ENCODE results near the gene MKLN1. TPM values are rescaled to one million over a fixed set of nuclear protein-coding genes. Genes with fewer than 3 reads are reported as not detected.
A peak's percentile ranks its signal among the peaks of the same experiment; 100 is the strongest.

MKLN1 gene
- total RNA-seq, 2 experiments from 2014 or later: 33.0 to 33.8 TPM

DNA sequence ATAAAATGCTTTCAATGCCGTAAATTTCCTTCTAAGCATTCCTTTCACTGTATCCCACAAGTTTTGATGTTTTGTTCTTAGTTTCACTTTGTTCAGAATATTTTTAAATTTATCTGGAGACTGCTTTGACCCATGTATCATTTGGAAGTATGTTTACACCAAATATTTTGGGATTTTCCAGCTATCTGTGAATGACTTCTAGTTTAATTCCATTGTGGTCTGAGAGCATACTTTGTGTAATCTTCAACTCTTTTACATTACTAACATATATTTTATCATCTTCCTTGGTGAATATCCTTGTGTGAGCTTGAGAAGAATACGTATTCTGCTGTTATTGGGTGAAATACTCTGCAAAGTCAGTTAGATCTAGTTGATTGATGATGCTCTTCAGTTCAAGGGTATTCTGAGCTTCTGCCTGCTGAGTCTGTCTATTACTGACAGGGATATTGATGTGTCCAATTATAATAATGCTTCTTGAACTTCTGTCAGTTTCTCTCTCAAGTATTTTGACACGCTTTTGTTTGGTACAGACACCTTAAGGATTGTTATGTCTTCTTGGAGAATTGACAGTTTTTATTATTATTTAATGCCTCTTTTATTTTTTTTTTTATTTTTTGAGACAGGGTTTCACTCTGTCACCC lies 31.6 kb downstream of the MKLN1 start:
- intact Hi-C loops (cut with micrococcal nuclease): no loop called here
- Mint-ChIP-seq H3K4me3 (no peak overlapping the region), H3K9me3 (no peaks in the 10 kb centered on the region), H3K27me3 (no peaks in the 10 kb centered on the region), H3K27ac (no peak overlapping the region), H3K36me3 (no peaks in the 10 kb centered on the region), H3K4me1 (ENCODE audit: low read depth) (peaks cover 69% of the 10 kb centered on the region)
- CTCF ChIA-PET: interaction anchor here (1.4 kb wide), 1 partner anchor 65 kb away, joined by 3 read pairs; no protein-coding TSS in a partner anchor
- POLR2A ChIA-PET: interaction anchor here (0.5 kb wide), 1 partner anchor 23 kb away, joined by 3 read pairs; no protein-coding TSS in a partner anchor
- DNase-seq: no peak

DNA sequence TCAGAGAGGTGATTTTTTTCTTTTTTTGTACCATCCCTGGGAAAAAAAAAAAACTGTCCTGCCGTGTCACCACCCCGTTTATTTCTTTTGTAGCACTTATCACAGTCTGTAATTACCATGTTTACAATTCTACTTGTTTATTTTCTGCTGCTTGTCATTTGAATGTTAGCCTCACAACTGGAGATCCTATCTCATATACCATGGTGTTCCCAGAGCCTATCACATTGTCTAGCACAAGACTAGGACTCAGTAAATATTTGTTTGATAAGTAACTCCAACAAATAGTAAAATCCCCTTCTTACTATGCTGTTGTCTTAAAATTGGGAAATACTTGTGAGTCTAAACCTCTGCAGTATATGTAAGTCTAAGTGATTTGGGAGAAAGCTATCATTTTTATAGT lies 36.0 kb downstream of the MKLN1 start:
- peaks cover 7% of the 10 kb centered on the region for H3K9me3 Mint-ChIP-seq
- H3K4me3 Mint-ChIP-seq: no peak overlapping the region
- H3K4me1 Mint-ChIP-seq (ENCODE audit: low read depth): peaks cover 80% of the 10 kb centered on the region
- CTCF ChIA-PET: interaction anchor here (1.7 kb wide), 1 partner anchor 295 kb away, joined by 4 read pairs; no protein-coding TSS in a partner anchor
- POLR2A ChIA-PET: interaction anchor here (0.5 kb wide), 1 partner anchor 306 kb away, joined by 5 read pairs; no protein-coding TSS in a partner anchor
- no peak overlapping the region for H3K27ac Mint-ChIP-seq
- no peak for DNase-seq
- no peaks in the 10 kb centered on the region for H3K27me3 Mint-ChIP-seq
- intact Hi-C loops (cut with micrococcal nuclease): no loop called here
- H3K36me3 Mint-ChIP-seq: peaks cover 8% of the 10 kb centered on the region

DNA sequence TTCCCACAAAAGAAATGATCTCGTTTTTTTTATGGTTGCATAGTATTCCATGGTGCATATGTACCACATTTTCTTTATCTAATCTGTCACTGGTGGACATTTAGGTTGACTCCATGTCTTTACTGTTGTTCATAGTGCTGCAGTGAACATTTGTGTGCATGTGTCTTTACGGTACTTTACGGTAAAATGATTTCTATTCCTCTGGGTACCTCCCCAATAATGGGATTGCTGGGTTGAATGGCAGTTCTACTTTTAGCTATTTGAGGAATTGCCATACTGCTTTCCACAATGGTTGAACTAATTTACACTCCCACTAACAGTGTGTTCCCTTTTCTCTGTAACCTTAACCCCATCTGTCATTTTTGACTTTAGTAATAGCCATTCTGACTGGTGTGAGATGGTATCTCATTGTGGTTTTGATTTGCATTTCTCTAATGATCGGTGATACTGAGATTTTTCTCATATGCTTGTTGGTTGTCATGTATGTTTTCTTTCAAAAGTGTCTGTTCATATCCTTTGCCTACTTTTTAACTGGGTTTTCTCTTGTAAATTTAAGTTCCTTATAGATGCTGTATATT lies 37.2 kb downstream of the MKLN1 start:
- no peak for DNase-seq
- peaks cover 7% of the 10 kb centered on the region for H3K9me3 Mint-ChIP-seq
- peaks cover 83% of the 10 kb centered on the region for H3K4me1 Mint-ChIP-seq (ENCODE audit: low read depth)
- no peaks in the 10 kb centered on the region for H3K27me3 Mint-ChIP-seq
- intact Hi-C loops (cut with micrococcal nuclease): loop anchor here (5.0 kb wide), 1 partner anchor 133 kb away; no protein-coding TSS in a partner anchor
- peaks cover 8% of the 10 kb centered on the region for H3K36me3 Mint-ChIP-seq
- ChIA-PET CTCF (interaction anchor here (1.1 to 1.7 kb wide), 2 partner anchors 22 to 296 kb away, joined by 3 to 4 read pairs; no protein-coding TSS in a partner anchor), POLR2A (no interaction called here)
- no peak overlapping the region for H3K27ac Mint-ChIP-seq
- no peak overlapping the region for H3K4me3 Mint-ChIP-seq

DNA sequence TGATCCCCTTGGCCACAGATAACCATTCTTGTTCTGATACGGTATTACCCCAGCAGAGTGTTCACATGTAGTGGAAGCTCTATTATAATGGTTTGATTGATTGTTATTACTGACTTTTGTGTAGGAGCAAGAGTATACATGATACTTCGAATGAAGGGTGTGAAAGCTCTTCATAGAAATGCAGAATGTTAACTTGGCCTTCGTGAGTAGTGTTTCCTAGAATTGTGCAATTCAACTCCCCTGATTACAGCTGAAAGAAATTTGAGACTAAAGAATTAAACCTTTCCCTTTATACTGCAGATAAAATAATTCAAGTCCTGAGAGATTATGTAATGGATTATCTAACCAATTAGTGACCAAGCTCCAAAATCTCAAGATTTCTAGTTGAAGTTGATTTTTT lies 38.2 kb downstream of the MKLN1 start:
- H3K36me3 Mint-ChIP-seq: peaks cover 8% of the 10 kb centered on the region
- no peaks in the 10 kb centered on the region for H3K27me3 Mint-ChIP-seq
- no peak for DNase-seq
- no peak overlapping the region for H3K4me3 Mint-ChIP-seq
- peaks cover 82% of the 10 kb centered on the region for H3K4me1 Mint-ChIP-seq (ENCODE audit: low read depth)
- intact Hi-C loops (cut with micrococcal nuclease): loop anchor here (2.0 to 5.0 kb wide), 3 partner anchors 15 to 134 kb away; partner anchors contain the start of gene MKLN1
- ChIA-PET CTCF (interaction anchor here (1.1 to 1.5 kb wide), 2 partner anchors 21 to 297 kb away, joined by 3 to 5 read pairs; no protein-coding TSS in a partner anchor), POLR2A (no interaction called here)
- H3K9me3 Mint-ChIP-seq: peaks cover 7% of the 10 kb centered on the region
- no peak overlapping the region for H3K27ac Mint-ChIP-seq

DNA sequence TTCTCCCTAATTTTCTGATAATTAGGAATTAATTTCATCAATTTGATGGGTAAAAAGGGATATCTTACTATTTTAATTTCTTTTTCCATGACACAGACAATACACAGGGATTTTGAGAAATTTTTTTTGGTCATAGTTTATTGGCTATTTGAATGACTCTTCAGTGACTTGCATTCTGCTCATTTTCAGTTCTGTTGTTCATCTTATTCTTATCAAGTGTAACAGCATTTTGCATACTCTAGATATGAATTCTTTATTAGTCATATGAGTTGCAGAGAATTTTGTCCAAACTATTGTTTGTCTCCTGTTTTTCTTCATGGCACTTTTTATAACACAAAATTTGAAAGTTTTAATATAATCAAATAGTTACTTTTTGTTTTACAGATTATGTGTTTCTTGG lies 41.7 kb downstream of the MKLN1 start:
- ChIA-PET POLR2A (no interaction called here), CTCF (no interaction called here)
- Mint-ChIP-seq H3K4me3 (no peak overlapping the region), H3K4me1 (ENCODE audit: low read depth) (peaks cover 81% of the 10 kb centered on the region), H3K27me3 (no peaks in the 10 kb centered on the region), H3K36me3 (peaks cover 8% of the 10 kb centered on the region), H3K27ac (no peak overlapping the region), H3K9me3 (peaks cover 7% of the 10 kb centered on the region)
- intact Hi-C loops (cut with micrococcal nuclease): loop anchor here (1.0 to 5.0 kb wide), 3 partner anchors 137 to 261 kb away; no protein-coding TSS in a partner anchor
- DNase-seq: no peak

DNA sequence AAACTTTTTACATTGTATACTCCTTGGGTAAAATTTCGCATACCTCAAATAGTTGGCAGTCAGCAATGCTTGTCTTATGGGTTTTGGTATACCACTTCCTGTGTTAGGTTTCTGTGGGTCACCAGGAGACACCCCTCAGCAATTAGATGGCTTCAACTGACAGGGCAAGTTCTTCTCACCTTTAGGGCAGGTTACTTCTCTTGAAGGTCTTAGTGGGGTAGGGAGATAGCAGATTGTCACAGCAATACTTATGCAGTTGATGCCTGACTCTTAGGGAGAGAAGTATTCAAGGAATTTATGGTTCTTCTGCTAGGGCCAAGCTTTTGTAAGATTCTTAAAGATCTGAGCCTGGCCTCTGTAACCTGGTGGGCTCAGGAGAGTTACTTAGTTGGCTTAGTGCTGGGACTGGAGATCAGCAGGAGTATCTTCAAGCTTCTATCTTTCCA lies 42.9 kb downstream of the MKLN1 start:
- peak; percentile 40 for DNase-seq
- no peak overlapping the region for H3K4me3 Mint-ChIP-seq
- H3K9me3 Mint-ChIP-seq: peaks cover 4% of the 10 kb centered on the region
- ChIA-PET POLR2A (no interaction called here), CTCF (no interaction called here)
- peaks cover 5% of the 10 kb centered on the region for H3K36me3 Mint-ChIP-seq
- no peaks in the 10 kb centered on the region for H3K27me3 Mint-ChIP-seq
- H3K4me1 Mint-ChIP-seq (ENCODE audit: low read depth): peaks cover 69% of the 10 kb centered on the region
- intact Hi-C loops (cut with micrococcal nuclease): loop anchor here (1.0 kb wide), 1 partner anchor 11 kb away; no protein-coding TSS in a partner anchor
- H3K27ac Mint-ChIP-seq: no peak overlapping the region

GRCh38 chr7:131371411-131371810 lies 43.7 kb downstream of the MKLN1 start:
- no peak for DNase-seq
- Mint-ChIP-seq H3K36me3 (peaks cover 5% of the 10 kb centered on the region), H3K27ac (no peak overlapping the region), H3K9me3 (peaks cover 4% of the 10 kb centered on the region), H3K4me3 (no peak overlapping the region), H3K4me1 (ENCODE audit: low read depth) (peaks cover 61% of the 10 kb centered on the region), H3K27me3 (no peaks in the 10 kb centered on the region)
- POLR2A ChIA-PET: no interaction called here
- intact Hi-C loops (cut with micrococcal nuclease): no loop called here
- CTCF ChIA-PET: no interaction called here

DNA sequence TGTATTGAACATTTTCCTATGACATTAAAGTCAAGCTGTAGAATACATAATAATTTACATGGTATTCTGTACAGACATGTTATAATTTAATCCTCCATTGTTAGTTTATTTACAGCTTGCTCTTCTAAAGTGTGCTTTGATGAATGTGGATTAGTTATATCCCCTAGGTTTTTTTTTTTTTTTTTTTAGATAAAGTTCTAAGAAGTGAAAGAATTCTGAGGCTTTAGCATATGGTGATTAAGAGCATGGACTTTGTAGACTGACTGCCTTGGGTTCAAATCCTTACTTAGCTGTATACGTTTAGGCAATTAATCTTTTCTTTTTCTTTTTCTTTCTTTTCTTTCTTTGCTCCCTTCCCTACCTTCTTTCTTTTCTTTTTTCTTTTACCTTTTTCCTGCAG lies 44.9 kb downstream of the MKLN1 start:
- CTCF ChIA-PET: no interaction called here

DNA sequence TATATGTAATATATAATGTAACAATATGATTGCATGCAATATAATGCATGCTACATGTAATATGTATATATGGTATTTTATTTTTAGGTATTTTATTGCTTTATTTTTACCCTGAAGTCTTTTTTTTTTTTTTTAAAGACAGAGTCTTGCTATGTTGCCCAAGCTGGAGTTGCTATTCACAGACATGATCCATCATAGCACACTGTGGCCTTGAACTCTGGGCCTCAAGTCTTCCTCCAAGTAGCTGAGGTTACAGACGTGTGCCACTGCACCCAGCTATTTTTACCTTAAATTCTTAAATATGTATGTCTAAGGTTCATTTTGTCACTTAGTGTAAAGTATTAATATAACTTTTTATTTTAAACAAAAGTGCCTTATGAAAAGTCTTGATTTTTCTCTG lies 47.1 kb downstream of the MKLN1 start:
- H3K9me3 Mint-ChIP-seq: no peaks in the 10 kb centered on the region
- H3K27me3 Mint-ChIP-seq: no peaks in the 10 kb centered on the region
- CTCF ChIA-PET: no interaction called here
- H3K27ac Mint-ChIP-seq: no peak overlapping the region
- no peak overlapping the region for H3K4me3 Mint-ChIP-seq
- peaks cover 30% of the 10 kb centered on the region for H3K4me1 Mint-ChIP-seq (ENCODE audit: low read depth)
- POLR2A ChIA-PET: no interaction called here
- intact Hi-C loops (cut with micrococcal nuclease): no loop called here
- peaks cover 2% of the 10 kb centered on the region for H3K36me3 Mint-ChIP-seq
- DNase-seq: no peak

More for the DNA sequence above, 44.9 kb downstream of the MKLN1 start:
- H3K27me3 Mint-ChIP-seq: no peaks in the 10 kb centered on the region
- H3K4me3 Mint-ChIP-seq: no peak overlapping the region
- POLR2A ChIA-PET: interaction anchor here (0.6 kb wide), 1 partner anchor 275 kb away, joined by 4 read pairs; no protein-coding TSS in a partner anchor
- intact Hi-C loops (cut with micrococcal nuclease): no loop called here
- no peak for DNase-seq
- peaks cover 4% of the 10 kb centered on the region for H3K9me3 Mint-ChIP-seq
- H3K27ac Mint-ChIP-seq: no peak overlapping the region
- H3K36me3 Mint-ChIP-seq: peaks cover 6% of the 10 kb centered on the region
- peaks cover 50% of the 10 kb centered on the region for H3K4me1 Mint-ChIP-seq (ENCODE audit: low read depth)

- Mint-ChIP-seq H3K4me3 (no peak overlapping the region), H3K4me1 (ENCODE audit: low read depth) (peaks cover 34% of the 10 kb centered on the region), H3K36me3 (peaks cover 2% of the 10 kb centered on the region), H3K9me3 (no peaks in the 10 kb centered on the region), H3K27ac (no peak overlapping the region), H3K27me3 (no peaks in the 10 kb centered on the region)
- intact Hi-C loops (cut with micrococcal nuclease): loop anchor here (1.0 to 2.0 kb wide), 2 partner anchors 11 to 14 kb away; no protein-coding TSS in a partner anchor
- ChIA-PET CTCF (interaction anchor here (1.1 kb wide), 1 partner anchor 19 kb away, joined by 3 read pairs; no protein-coding TSS in a partner anchor), POLR2A (interaction anchor here (0.5 to 1.3 kb wide), 2 partner anchors 209 to 274 kb away, joined by 3 to 4 read pairs; no protein-coding TSS in a partner anchor)
- no peak for DNase-seq
Measured at GRCh38 chr7:131381069-131381838, 53.6 kb downstream of the MKLN1 start.

DNA sequence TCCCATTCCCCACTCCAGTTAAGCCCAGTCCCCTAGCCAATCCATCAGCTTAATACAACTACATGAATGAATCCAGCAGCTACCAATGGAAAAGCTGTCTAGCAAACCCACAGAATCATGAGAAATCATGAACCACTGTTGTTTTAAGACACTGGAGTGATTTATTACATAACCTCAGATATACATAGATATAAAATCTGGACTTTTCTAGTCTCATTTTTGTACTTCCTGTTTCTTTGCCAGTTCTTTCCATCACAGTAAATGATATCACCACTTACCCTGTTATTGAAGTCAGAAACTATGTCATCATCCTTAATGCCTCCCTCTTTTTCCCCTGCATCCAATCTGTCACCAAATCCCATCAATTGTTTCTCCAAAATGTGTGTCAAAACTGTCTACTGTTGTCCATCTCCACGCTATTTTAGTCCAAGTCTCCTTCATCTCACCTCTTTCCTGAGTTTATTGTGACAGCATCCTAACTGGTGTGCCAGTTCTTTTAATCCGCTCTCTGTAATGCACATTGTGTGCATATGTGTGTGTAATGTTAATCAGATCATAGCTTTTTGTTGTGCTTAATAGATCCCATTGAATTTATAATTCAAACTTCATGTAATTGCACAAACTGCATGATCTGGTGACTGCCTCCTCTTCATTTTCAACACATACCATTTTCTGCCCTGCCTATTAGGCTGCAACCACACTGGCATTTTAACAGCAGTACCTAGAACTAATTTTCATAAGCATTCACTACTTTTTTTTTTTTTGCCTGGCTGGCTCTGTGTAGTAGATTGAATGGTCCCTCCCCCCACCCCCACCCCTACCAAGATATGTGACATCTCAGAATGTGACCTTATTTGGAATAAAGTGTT lies 56.0 kb downstream of the MKLN1 start:
- H3K36me3 Mint-ChIP-seq: peaks cover 4% of the 10 kb centered on the region
- intact Hi-C loops (cut with micrococcal nuclease): no loop called here
- no peak overlapping the region for H3K4me3 Mint-ChIP-seq
- POLR2A ChIA-PET: no interaction called here
- CTCF ChIA-PET: no interaction called here
- DNase-seq: no peak
- peaks cover 34% of the 10 kb centered on the region for H3K4me1 Mint-ChIP-seq (ENCODE audit: low read depth)
- no peaks in the 10 kb centered on the region for H3K27me3 Mint-ChIP-seq
- H3K9me3 Mint-ChIP-seq: no peaks in the 10 kb centered on the region
- no peak overlapping the region for H3K27ac Mint-ChIP-seq
